Activated T-cell treated with anti-CD3 and anti-CD28 coated beads, Interleukin-2, amount 50 U/mL, for 48 hours (primary cell): ENCODE data around the gene BMP6.
"Not testable (repeated sequence)": the region's sequence is repeated elsewhere in the genome, so short reads cannot be mapped to it uniquely, and the experiment has no call there.

Source experiments
- DNase-seq, 2 experiments: peaks; one replicate each; pipeline ENCODE4 v3.0.0-alpha.2; 2020

The BMP6 gene

DNA sequence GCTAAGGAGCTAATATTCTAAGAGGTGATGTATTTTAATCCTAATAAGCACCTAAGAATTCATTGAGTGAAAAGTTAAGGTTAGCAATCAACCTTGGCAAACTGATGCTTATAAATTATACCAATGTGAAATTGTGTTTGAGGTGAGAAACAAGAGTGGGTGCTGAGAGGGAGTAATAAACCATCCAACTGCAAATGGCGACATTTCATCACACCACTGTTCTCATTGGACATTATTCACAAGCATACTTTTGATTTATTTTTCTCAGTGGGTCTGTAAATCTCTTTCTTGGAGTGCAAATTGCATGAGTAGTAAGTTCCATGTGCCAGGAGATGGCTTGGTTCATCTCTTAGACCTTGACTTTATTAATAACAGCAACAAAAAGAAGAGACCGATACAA, 71.5 kb downstream of the BMP6 start:
- DNase-seq: no peak

GRCh38 chr6:7798751-7799150, 72.9 kb downstream of the BMP6 start:
- no peak for DNase-seq

DNA sequence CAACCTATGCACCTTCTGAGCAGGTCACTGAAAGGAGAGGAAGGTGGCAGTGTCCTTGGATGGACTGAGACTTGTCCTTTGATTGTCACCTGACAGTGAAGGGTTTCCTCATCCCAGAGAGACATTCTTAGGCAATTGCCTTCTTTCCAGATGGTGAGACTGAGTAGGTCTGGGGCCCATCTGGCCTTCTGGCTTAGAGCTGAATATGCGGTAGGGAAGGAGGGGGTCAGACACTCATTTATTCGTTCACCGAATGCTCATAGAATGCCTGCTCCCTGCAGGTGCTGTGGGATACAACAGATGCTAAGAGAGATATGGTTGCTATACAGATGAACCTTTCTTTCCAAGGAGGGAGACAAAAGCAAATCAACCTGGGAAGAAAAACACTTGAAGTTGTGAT, 76.8 kb downstream of the BMP6 start:
- no peak for DNase-seq

DNA sequence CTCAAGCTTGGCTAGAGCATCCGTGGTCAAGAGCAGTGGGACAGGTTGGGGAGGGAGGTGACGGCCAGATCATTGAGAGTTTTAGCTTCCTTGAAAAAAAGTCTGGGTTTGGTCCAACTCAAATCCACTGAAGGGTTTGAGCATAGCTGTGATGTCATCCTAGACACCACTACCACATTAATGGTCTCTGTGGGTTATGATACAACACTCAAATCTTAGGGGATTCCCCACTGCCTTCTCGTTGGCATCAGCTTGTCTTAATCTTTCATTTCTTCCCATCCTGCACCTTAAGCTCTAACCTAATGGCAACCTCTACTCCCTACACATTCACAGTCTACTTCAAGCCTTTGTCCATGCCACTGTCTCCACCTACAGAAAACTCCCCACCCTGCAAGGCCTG, 77.3 kb downstream of the BMP6 start:
- no peak for DNase-seq

DNA sequence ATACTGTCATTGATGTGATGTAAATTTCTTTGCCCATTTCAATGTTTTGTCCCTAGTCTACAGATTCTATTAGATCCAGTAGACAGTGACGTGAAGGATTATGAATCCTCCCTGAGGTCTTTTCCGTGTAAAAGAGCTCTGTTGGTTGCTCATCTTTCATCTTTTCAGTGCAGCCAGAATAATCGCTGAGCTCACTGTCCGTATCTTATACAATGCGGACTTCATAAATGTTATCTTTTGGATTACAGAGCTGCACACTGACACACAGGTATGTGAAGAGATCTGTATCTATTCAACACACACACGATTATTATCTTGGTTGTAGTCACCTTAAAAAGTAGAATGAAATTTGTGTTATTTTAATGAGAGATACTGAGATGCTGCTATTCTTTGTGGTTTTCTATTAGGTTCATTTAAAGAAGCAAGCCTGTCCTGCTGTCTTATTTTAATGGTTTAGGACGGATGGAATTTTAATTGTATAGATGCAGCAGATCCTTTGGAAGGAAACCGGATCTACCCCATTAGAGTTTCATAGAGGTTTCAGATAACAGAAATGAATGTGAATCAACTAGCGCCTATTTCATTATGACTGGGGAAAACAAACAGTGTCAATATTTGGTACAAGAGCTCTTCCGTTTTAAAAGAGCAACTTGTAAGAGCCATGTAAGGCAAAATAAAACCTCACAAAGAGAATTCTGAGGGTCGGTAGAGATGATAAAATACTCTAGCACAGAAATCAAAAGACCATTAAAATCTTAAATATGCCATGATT, 79.4 kb downstream of the BMP6 start:
- no peak for DNase-seq

DNA sequence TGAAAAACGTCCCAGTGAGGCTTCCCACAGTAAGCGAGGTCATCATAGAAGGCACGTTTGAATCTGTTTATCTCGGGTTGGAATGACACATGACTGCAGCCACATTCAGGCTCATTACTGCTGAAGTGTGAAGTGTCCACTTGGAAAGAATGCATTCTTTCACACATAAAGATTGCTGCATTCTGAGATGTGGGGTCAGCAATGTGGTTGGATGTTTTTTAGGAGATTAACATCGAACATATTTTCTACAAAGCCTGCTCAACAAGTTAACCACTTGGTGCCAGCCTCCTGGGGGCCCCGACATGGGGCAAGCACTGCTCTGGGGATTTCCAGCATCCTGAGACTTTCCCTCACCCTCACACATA, 79.9 kb downstream of the BMP6 start:
- DNase-seq: no peak

GRCh38 chr6:7806711-7807110, 80.8 kb downstream of the BMP6 start:
- no peak for DNase-seq

GRCh38 chr6:7809346-7809745, 83.4 kb downstream of the BMP6 start:
- DNase-seq: no peak

DNA sequence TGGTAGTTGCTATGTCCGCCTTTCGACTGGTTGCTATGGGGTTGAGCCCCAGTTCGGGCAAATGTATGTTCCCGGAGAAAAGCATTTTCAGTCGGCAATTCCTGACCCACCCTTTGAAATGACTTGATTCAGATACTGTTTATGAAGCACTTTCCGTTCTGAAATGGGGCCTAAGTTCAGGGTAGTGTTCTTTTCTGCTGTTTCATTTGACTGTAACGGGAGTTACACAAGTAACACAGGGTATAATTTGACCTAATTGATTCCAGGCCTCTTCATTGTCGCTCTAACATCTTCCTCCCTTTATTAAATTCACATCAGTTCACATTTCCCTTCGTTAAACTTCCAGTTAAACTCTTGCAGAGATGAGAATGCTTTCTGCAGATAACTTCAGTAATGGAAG, 85.5 kb downstream of the BMP6 start:
- DNase-seq: no peak

GRCh38 chr6:7812623-7813022, 86.7 kb downstream of the BMP6 start:
- no peak for DNase-seq

- no peak for DNase-seq
Observed at GRCh38 chr6:7813193-7813592, 87.3 kb downstream of the BMP6 start.

- DNase-seq: no peak
Observed at GRCh38 chr6:7813704-7814103, 87.8 kb downstream of the BMP6 start.

DNA sequence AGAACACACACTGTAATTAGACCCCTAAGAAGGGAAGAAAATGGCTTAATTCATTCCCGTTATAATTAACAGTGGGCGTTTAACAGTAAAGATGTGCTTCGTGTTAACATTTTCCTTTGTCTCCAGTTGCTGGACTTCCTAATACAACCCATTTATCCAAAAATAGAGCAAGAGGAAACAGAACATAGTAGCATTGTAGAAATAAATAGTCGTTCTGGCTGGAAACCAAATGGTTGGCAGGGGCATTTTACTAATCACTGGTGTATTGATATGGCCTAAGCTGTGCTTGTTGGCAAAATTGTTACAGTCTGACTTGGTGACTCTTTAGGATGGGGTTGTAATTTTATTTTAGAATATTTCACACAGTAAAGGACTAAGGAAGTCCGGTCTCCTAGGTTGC, 89.8 kb downstream of the BMP6 start:
- no peak for DNase-seq

DNA sequence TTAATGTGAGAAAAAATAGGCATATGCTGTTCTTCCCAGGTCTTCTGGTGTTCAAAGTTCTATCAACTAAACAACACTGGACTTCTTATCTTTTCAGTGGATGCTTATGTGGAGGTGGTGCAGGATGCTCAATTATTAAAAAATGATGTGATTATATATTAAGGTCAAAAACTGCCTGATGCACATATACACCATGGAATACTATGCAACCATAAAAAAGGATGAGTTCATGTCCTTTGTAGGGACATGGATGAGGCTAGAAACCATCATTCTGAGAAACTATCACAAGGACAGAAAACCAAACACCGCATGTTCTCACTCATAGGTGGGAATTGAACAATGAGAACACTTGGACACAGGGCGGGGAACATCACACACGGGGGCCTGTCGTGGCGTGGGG, 91.3 kb downstream of the BMP6 start:
- not testable (repeated sequence) for DNase-seq

DNA sequence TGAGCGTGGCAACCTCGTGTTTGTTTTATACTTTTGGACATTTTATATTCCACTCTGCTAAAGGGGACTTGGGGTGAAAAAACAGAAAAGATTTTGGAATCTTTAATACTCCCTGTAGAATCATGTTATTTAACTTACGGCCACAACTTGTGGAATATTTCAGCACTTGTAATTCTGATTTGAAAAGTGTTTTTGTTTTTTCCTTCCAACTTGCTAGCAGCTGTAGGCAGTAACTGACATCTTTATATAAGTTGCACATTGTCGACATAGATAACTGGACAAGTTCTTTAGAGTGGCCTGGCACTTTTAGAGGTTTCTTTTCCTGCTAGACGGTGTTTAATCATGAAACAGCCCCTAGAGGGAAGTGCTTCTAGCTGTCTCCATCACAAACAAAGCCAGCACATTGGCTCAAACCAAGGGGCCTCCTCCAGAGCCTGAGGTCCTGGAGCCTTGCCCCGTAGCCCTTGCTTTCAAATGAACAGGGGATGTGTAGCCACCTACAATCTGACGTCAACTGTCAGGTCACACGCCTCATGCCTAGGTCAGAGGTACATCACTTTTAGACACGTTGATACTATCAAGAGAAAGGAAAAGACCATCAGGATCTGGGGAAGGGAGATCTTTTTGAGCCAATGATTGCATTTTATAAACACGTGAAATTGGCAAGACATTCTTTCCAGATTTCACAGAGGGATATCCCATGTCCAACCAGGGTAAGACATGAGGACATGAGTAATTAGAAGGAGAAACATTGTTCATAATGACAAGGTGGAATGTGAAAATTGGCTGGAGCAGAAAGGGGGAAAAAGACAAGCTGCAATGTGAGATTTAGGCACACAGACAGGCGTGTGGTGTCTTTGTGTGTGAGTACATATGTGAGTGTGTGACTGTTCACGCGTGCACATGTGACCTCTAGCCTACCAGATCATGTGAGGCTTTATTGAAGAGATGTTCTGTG, 92.6 kb downstream of the BMP6 start:
- DNase-seq: no peak

DNA sequence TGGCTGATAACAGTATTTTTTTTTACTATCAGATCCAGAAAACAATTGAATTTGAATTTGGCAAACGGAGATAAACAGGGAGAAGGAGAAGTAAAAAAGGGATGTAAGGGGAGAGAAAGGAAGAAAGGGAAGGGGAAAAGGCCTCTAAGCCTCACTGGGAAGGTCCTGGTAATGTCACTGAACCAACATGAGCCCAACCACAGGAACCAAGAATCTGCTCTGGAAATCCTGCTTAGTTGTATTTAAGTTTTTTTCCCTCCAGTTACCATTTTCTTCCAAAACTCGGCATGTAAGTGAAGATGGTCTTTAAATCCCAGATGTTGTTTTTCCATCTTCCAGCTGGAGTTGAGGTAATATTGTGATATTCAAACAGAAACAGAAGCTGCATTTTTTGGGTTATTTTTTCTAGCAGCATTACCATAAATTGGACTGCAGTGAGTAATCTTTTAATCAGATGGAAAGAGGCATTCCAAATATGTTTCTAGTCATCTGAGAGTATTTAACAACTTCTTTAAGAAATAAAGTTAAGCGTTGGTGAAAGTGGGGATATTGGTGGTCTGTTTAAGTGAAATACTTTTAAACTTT, 93.6 kb downstream of the BMP6 start:
- DNase-seq: no peak

GRCh38 chr6:7820288-7820835, 94.5 kb downstream of the BMP6 start:
- no peak for DNase-seq

GRCh38 chr6:7821426-7821825, 95.5 kb downstream of the BMP6 start:
- no peak for DNase-seq

DNA sequence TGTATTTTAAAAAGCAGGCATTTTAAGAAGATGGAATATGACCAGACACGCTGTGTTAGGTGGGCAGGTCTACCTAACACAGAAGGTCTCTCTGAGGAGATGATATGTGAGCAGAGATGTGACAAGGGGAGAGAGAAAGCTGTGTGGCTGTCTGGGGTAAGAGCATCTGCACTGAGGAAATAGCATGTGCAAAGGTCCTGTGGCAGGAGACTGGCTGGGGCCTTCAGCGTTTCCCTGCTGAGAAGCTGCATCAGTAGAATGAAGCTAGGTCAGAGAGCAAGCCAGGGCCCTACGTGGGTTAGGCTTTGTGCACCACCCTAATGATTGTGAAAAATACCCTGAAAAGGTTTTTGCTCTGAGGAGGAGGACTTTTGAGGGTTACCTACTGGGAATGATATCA, 97.7 kb downstream of the BMP6 start:
- no peak for DNase-seq

GRCh38 chr6:7825986-7826385, 100.1 kb downstream of the BMP6 start:
- DNase-seq: no peak

- DNase-seq: no peak
Observed at GRCh38 chr6:7827142-7827541, 101.2 kb downstream of the BMP6 start.

- no peak for DNase-seq
Observed at GRCh38 chr6:7828124-7828523, 102.2 kb downstream of the BMP6 start.

- no peak for DNase-seq
Observed at GRCh38 chr6:7832904-7833750, 107.2 kb downstream of the BMP6 start.
